GM12891 (cell line): Measurements from ENCODE around the gene L1CAM.

Source experiments
- DNase-seq: peaks from one replicate; pipeline ENCODE4 v3.0.0; 2011; ENCODE audit warnings: low spot score; ENCODE audit not compliant: insufficient read length
- FAIRE-seq: peaks from 2 replicates; lab custom pipeline; 2011; peaks lifted over from hg19 to GRCh38; lab: Jason Lieb, UNC
- PAX5 ChIP-seq: IDR thresholded peaks from 2 replicates; pipeline ENCODE4 v1.6.1; 2011; ENCODE audit warnings: low read length, moderate library complexity, mild to moderate bottlenecking; ENCODE audit not compliant: insufficient read depth, severe bottlenecking
- POLR2A ChIP-seq: IDR thresholded peaks from 2 replicates; pipeline ENCODE4 v1.6.1; 2011; ENCODE audit warnings: low read depth, low read length, control low read depth
- POLR2AphosphoS5 ChIP-seq: IDR thresholded peaks from 2 replicates; pipeline ENCODE4 v1.6.1; 2011; ENCODE audit warnings: low read depth, low read length, control low read depth
- POU2F2 ChIP-seq: IDR thresholded peaks from 2 replicates; pipeline ENCODE4 v1.6.1; 2011; ENCODE audit warnings: low read depth, mild to moderate bottlenecking, control low read depth, low read length, moderate library complexity
- SPI1 ChIP-seq: IDR thresholded peaks from 2 replicates; pipeline ENCODE4 v1.6.1; 2011; ENCODE audit warnings: low read depth, low read length, control low read depth
- TAF1 ChIP-seq: IDR thresholded peaks from 2 replicates; pipeline ENCODE4 v1.6.1; 2011; ENCODE audit warnings: low read depth, low read length, control low read depth

Gene L1CAM

DNA sequence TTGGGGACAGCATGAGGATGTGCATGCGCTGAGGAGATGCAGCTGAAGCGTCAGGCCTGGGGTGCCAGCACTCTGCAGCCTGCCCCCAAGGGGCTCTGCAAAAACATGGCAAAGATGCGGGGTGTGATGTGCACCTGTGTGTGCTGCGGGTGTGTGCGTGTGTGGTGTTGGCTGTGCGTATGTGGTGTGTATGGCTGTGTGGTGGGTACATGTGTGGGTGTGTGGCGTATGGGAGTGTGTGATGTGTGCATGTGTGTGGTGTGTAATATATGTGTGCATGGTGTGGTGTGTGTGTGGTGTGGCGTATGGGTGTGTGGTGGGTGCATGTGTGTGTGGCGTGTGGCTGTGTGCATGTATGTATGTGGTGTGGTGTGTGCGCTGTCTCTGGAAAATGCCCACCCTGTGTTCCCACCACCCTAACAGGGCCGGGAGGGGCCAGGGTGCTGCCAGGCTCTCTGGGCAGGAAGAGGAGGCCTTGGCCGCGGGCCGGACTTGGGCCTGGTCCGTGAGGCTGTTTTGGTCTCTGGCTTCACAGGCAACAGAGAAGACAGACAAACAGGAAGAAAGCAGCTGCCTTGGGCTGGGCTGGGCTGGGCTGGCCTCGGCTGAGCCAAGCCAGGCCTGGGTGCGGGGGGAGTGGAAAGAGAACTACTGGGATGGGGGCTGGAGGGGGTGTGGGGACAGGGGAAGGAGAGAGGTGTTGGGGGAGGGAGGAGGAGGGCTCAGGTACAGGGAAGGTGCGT, 17.4 kb upstream of the L1CAM start:
- DNase-seq (no peak), FAIRE-seq (peak; percentile 96)
- TF ChIP-seq SPI1, result no peak
- no peak for TF ChIP-seq POLR2A
- TF ChIP-seq POU2F2, result no peak
- TF ChIP-seq TAF1, result no peak
- no peak for TF ChIP-seq POLR2AphosphoS5
- TF ChIP-seq PAX5, result no peak

DNA sequence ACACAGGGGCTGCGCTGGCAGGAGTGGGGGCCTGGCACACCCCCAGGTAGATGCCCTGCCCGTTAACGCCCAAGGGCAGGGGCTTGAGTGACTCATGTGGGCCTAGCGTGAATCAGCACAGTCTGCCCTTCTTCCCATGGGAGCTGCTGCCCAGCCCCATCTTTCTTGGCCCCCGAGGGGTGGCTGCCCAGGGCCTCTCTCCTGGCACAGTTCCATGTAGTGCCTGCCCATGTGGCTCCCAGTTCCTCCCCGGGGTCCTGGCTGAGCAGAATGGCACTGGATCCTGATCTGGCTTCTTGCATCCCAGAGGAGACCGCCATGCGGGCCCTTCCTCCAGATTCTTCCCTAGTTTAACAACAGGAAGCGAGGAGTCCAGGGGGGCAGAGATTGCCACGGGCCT, 16.4 kb upstream of the L1CAM start:
- DNase-seq (no peak), FAIRE-seq (no peak)
- TF ChIP-seq PAX5 (no peak), POLR2AphosphoS5 (no peak), SPI1 (no peak), POU2F2 (no peak), TAF1 (no peak), POLR2A (no peak)

DNA sequence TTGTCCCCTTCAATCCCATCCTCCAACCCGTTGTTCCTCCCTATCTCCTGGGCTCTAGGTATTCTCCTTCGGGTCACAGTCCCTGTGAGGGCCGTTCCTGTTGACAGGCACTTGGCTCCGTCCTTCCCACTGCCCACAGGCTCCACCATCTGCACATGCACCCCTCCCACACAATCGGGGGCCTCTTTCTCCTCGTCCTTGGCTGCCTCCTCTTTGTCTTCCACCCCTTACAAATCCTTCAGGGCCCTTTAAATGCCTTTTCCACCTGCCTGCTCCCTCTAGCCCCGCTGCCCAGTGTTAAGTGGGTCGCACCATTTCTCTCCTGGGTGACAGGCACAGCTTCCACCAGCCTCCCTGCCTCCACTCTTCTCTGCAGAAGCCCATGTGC, 15.8 kb upstream of the L1CAM start:
- no peak for TF ChIP-seq SPI1
- no peak for TF ChIP-seq POU2F2
- TF ChIP-seq POLR2A, result no peak
- no peak for TF ChIP-seq TAF1
- no peak for TF ChIP-seq POLR2AphosphoS5
- no peak for TF ChIP-seq PAX5
- DNase-seq (no peak), FAIRE-seq (no peak)

DNA sequence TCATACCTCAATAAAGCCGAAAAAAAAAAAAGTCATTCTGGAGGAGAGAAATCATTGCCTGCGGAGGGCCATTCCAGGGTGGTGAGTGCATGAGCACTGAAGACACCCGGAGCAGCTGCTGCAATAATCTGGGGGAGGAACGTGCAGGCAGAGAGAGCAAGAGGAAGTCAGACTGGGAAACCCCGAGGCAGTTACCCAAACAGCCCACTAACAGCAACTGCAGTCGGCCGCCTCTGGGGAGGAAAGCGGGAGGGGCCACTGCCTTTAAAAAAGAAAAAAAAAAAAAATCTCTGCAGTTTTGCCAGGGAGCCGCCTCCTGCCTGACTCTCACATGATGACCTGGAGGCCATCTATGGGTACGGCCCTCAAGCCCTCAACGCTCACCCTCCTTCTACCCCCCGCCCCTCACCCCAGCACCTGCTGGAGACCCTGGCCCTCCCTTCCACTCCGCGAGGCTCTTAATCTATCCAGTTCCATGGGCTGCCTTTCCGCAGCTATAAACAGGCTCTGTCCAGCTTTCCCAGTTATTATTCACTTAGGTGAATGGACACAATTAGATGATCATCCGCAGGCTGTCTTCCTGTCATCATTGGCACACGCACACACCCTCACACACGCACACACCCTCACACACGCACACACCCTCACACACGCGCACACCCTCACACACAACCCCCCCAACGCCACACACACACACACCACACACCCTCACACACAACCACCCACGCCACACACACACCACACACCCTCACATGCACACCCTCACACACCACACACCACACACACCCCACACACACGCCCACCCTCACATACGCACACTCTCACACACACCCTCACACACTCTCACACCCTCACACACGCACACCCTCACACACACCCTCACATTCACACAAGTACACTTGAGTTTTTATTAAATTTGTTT, 15.1 kb upstream of the L1CAM start:
- FAIRE-seq (peak; percentile 96), DNase-seq (peak; percentile 68)
- TF ChIP-seq TAF1 (no peak), POLR2AphosphoS5 (no peak), POLR2A (no peak), PAX5 (no peak), SPI1 (peak; percentile 69)

DNA sequence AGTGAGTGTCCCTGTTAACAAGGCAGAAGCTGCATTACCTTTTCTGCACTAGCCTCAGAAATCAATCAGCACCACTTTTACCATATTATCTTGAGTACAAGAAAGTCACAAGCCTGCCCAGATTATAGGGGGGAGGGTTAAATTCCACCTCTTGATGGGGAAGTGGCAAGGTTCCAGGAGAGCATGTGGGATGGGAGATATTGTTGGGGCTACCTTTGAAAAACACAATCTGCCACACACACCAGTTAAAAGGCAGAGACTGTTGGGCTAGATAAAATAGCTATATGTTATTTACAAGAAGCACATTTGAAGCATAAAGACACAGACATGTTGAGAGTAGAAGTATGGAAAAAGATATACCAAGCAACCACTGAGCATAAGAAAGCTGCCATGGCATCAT, 11.9 kb upstream of the L1CAM start:
- no peak for FAIRE-seq
- no peak for DNase-seq
- TF ChIP-seq SPI1 (no peak), POU2F2 (no peak), TAF1 (no peak), POLR2A (no peak), PAX5 (no peak), POLR2AphosphoS5 (no peak)

DNA sequence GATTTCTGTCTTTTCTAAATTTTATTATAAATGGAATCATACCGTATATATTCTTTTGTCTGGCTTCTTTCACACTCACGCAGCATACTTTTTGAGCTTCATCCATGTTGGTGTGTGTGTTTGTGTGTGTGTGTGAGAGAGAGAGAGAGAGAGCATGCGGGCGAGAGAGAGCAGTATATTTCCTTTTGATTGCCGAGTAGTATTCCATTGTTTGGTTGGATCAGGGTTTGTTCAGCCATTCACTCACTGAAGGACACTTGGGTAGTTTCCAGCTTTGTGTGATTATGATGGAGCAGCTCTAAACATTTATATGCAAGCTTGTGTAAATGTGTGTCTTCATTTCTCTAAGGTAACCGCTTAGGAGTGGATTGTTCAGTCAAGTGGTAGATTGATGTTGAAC, 3.1 kb upstream of the L1CAM start:
- TF ChIP-seq TAF1 (no peak), POU2F2 (no peak), POLR2A (no peak), SPI1 (no peak), POLR2AphosphoS5 (no peak), PAX5 (no peak)
- FAIRE-seq, result no peak

DNA sequence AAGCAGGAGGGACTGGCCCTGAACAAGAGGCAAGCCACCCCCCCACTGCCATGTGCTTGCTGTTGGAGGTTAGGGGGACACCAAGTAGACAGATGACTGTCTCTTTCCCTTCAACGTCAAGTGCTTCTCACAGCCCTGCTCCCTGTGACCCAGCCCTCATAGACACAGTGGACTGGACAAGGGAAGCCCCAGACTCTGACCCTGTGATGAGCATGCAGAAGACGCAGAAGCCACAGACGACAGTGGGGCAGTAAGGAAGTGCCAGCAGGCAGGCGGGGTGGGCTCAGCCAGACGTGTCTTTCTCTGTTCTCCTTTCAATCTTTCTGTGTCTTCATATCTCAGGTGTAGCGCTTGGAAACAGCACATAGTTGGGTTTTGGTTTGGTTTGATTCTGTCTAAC, 2.4 kb upstream of the L1CAM start:
- FAIRE-seq, result peak; percentile 93
- TF ChIP-seq SPI1 (peak; percentile 60), PAX5 (no peak), TAF1 (no peak), POU2F2 (no peak)
- no peak for DNase-seq

More for the DNA sequence above, 3.1 kb upstream of the L1CAM start:
- DNase-seq, result no peak

DNA sequence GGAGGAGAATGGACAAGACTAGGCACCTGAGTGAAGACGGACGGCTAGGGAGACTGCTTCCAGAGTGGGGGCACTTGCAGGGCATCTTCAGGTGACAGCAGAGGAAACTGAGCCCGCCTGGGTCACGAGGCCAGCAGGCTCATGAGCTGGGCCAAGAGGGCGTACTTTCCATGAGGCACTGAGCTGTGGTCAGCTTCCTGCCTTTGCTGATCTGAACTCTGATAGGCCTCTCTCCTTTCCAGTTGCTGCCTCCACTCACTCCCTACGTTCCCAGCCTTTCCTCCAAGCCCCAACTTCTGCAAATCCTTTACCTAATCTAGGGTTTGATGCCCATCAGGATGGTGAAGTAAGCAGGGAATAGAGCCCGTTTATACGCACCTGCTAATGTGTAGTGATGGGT, 1.4 kb upstream of the L1CAM start:
- TF ChIP-seq TAF1 (no peak), POLR2A (no peak), POLR2AphosphoS5 (no peak), SPI1 (no peak)
- DNase-seq (no peak), FAIRE-seq (no peak)

DNA sequence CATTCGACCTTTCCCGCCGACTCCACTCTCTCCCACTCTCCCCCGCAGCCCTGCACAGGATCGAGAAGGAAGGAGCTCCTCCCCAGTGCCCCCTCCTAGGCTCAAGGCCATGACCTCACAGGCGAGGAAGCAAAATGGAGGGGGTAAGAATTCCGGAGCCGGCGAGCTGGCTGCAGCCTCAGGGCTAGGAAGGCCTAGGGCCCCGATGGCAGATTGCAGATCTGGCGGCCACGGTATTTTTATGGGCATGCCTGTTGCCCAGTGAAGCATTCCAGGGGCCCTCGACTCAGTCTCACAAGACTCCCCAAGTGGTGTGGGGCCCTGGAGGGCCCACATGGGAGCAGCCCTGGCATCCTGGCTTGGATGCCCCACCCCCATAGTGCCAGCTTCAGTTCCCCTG, 942 bp upstream of the L1CAM start:
- TF ChIP-seq SPI1, result no peak
- TF ChIP-seq POLR2A, result no peak
- no peak for TF ChIP-seq PAX5
- no peak for TF ChIP-seq TAF1
- no peak for TF ChIP-seq POU2F2
- no peak for TF ChIP-seq POLR2AphosphoS5
- FAIRE-seq (no peak), DNase-seq (no peak)

DNA sequence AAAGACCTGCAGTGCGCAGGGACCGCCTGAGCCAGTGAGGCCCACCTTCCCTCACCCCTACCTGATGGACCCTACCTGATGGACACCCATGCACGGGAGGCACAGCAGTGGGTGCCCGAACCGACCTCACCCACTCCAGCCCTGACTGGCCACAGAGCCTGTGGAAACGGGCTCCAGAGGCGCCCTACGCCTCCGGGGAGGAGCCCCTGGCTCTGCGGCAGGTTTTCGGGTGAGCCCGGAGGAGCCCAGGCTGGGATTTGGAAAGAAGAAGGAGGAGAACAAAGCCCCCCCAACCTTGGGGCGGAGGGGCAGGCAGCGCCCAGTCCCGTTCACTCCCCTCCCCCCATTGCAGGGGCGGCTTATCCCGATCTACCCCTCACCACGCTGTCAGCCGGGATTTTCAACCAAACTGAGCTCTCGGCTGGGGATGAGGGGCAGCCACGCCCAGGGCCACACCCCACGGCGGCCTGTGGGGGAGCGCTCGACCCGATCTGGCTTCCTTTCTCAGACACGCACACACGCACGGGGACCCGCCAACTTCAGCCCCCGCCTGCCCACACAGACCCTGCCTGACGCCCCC, 675 bp downstream of the L1CAM start:
- TF ChIP-seq POLR2AphosphoS5, result no peak
- TF ChIP-seq SPI1, result no peak
- no peak for TF ChIP-seq TAF1
- TF ChIP-seq POU2F2, result no peak
- no peak for TF ChIP-seq PAX5
- TF ChIP-seq POLR2A, result no peak
- no peak for DNase-seq
- no peak for FAIRE-seq

DNA sequence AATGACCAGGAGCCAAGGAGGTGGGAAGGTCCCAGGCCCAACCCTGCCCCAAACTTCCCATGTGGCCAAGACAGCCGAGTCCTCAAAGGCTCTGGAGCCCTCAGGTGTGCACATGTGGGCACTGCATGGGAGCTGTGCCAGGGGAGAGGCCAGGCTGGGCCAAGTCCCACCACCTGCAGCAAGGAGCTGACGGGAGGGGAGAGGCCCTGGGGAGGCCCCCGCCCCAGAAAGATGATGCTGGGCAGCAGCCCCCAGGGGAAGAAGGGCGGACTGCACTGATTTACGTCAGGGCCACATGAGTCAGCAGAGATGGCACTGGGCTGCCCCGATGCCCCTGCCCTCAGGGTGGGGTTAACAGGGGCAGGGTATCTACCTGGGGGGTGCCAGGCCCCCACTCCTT, 1.4 kb downstream of the L1CAM start:
- FAIRE-seq (no peak), DNase-seq (no peak)
- TF ChIP-seq TAF1 (no peak), PAX5 (no peak), POLR2A (no peak), SPI1 (no peak), POLR2AphosphoS5 (no peak), POU2F2 (no peak)
